Measurements from ENCODE around the gene SIN3A.
"Not testable (repeated sequence)": the region's sequence is repeated elsewhere in the genome, so short reads cannot be mapped to it uniquely, and the experiment has no call there.

SIN3A gene

DNA sequence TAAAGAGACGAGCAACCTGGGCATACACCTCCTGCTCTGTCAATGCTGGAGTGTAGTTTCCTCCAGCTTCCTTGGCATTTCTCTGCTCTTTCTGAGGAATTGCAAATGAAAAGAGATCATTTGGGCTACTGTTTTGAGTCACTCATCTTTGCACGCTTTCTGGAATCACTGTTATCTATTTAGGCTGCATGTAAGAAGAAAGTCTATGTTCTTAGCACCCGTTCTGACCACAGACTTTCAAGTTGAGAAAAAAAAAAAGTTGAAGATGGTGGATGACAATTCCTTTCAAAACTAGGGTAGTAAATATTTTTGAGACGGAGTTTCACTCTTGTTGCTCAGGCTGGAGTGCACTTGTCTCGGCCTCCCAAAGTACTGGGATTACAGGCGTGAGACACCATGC lies 41.3 kb downstream of the SIN3A start:
- TF ChIP-seq TAF1 (IDR thresholded peaks at IDR 0.05; ENCODE audit: borderline replicate concordance, low read depth, low read length) (no peak), POLR2A (IDR thresholded peaks at IDR 0.05; ENCODE audit: low read depth, low read length) (no peak)
- FAIRE-seq (no peak), DNase-seq (ENCODE audit: insufficient read length) (no peak)

DNA sequence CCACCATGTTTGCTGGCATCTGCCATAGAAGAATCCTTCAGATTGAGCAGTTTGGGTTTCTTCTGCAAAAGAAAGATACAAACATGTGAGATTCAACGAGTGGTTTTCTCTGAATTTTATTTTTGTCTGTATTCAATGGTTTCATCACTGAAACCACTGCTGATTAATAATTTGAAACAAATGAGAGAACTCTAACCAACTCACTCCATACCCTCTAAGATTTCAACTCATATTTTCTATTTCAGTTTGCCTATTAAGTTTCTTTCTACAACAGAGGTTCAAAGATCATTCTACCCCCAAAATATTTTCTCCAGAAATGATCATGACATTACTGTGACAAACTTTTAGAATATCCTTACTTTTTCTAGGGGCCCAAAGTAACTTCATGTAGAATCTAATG lies 44.4 kb downstream of the SIN3A start:
- FAIRE-seq (no peak), DNase-seq (ENCODE audit: insufficient read length) (no peak)
- TF ChIP-seq TAF1 (IDR thresholded peaks at IDR 0.05; ENCODE audit: borderline replicate concordance, low read depth, low read length) (no peak), POLR2AphosphoS5 (IDR thresholded peaks at IDR 0.05; ENCODE audit: low read depth, low read length) (no peak), POLR2A (IDR thresholded peaks at IDR 0.05; ENCODE audit: low read depth, low read length) (no peak)

DNA sequence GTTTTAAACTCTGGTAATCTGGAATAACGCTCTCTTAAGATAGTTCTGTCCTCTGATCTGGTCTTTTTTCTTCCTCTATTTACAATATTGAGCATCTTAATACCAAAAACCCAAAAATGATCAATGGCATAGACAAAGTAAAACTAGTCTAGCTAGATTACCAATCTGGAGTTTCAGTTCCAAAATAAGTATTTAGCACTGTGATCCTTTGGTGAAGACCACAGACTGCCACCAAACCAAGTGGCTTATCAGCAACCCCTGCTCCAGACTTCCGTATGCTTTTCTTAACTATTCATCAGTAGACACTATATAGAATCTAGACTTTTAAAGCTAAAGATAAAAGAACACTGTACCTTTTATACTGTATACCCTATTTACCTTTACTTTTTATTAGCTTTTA lies 47.6 kb downstream of the SIN3A start:
- no peak for DNase-seq (ENCODE audit: insufficient read length)
- no peak for FAIRE-seq

DNA sequence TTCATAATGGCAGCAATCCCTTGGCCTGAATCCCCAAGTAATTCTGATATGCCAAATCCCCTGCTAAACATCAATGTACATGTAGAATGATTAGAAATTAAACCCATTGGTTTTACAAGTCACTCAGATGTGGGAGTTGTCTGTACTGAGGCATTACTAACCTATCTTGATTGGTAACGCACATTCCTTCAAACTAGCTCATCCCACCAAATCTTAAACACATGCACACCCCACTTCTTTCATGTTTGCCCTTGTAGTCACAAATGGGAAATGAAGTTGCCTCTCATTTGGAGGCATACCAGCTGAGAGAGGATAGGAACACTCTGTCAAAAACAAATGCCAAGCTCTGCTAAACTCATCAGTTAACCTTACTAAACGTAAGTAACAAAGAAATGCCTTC lies 54.0 kb downstream of the SIN3A start:
- TF ChIP-seq TAF1 (IDR thresholded peaks at IDR 0.05; ENCODE audit: borderline replicate concordance, low read depth, low read length) (no peak), POLR2AphosphoS5 (IDR thresholded peaks at IDR 0.05; ENCODE audit: low read depth, low read length) (no peak), POLR2A (IDR thresholded peaks at IDR 0.05; ENCODE audit: low read depth, low read length) (no peak)
- DNase-seq (ENCODE audit: insufficient read length): no peak
- FAIRE-seq: no peak

More for the DNA sequence above, 47.6 kb downstream of the SIN3A start:
- TF ChIP-seq POLR2AphosphoS5 (IDR thresholded peaks at IDR 0.05; ENCODE audit: low read depth, low read length): no peak
- no peak for TF ChIP-seq POLR2A (IDR thresholded peaks at IDR 0.05; ENCODE audit: low read depth, low read length)
- TF ChIP-seq TAF1 (IDR thresholded peaks at IDR 0.05; ENCODE audit: borderline replicate concordance, low read depth, low read length): no peak

DNA sequence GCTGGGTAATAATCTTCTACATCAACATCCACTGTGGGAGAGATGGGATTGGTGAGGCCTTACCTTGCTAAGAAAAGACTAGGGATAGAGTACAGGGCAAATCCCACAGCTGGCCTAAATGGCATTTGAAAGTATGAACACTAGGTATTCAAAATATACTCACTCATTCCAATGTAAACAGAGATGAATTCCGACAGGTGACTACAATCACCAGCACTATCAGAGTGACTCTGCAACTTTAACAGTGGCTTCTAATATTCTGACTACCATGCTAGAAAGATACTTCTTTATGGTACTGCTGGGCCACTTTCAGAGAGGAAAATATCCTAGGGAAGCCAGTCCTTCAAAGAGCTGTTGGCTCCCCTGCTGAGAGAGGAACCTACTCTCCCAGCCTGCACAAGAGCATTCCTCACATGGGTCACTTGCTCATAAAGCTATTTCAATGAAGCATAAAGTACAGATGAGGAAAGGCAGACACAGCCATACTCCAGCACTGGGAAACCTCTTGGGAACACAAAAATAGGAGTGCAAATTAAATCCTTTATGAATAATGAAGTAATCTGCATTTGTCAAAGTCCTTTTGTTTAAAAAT lies 61.6 kb downstream of the SIN3A start:
- no peak for FAIRE-seq
- DNase-seq (ENCODE audit: insufficient read length): no peak
- no peak for TF ChIP-seq POLR2A (IDR thresholded peaks at IDR 0.05; ENCODE audit: low read depth, low read length)
- no peak for TF ChIP-seq POLR2AphosphoS5 (IDR thresholded peaks at IDR 0.05; ENCODE audit: low read depth, low read length)
- no peak for TF ChIP-seq TAF1 (IDR thresholded peaks at IDR 0.05; ENCODE audit: borderline replicate concordance, low read depth, low read length)

DNA sequence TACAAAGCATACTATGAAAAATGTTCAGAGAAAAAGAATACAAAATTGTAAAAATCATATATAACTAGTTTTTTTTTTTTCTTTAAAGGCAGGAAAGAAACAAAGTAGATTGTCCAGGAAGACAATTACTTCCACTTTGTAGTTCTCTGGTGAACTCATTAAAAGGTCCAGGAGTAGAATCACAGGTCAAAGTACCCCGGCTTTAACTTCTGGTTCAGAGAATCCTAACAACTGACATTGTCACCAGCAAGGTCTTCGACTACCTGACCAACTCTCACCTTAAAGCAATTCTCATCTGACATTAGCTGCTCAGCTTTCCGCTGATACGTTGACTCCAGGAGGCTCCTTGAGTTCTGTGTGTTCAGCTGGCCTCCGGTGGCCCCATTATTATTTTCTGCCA lies 67.5 kb downstream of the SIN3A start:
- not testable (repeated sequence) for FAIRE-seq; DNase-seq (ENCODE audit: insufficient read length)

DNA sequence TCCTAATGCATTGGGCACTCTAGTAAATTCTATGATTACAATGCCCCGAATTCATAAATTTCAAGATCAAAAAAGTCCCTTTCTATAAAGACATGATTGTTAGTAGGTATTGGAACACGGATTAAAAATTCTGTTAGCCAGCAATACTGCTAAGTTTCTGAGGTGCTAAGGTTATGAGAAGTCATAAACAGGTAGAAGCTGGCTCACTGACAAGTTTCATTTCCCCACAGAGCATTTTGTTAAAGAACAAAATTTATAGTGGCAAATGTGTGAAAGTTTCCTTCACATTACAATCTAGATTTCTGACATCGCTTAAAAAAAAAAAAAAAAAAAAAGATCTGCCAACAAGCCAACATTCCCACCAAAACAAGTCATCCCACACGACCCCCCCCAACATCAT lies 70.7 kb downstream of the SIN3A start:
- TF ChIP-seq POLR2A (IDR thresholded peaks at IDR 0.05; ENCODE audit: low read depth, low read length) (no peak), POLR2AphosphoS5 (IDR thresholded peaks at IDR 0.05; ENCODE audit: low read depth, low read length) (no peak), TAF1 (IDR thresholded peaks at IDR 0.05; ENCODE audit: borderline replicate concordance, low read depth, low read length) (no peak)

DNA sequence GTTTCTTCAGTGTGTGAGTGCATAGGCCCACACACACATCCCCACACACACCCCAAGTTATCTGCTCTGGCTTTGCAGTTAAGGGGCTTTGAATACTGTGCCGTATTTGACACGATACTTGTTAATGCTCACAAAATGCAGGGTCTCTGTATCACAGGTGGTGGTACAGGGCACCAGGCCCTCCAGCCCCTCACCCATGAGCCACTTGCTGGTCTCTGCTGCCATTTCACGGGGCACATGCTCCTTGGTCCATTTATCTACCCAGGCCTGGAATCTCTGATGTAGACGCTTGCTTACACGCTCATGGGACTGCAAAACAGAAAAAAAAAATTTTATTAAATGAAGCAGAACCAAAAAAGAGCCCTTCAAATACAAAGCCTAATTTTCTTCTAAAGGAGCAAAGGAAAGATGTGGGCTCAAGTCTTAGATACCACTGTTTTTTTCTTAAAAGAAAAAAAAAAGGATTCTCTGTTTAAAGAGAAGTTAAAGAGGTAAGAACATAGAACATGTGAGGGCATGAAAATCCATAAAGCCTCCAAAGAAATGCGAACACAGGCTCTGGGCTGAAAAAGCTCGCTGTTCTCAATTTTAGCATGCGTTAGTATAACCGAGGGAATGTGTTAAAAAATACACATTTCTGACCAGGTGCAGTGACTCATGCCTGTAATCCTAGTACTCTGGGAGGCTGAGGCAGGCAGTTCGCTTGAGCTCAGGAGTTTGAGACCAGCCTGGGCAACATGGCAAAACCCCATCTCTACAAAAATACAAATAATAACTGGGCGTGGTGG lies 79.4 kb downstream of the SIN3A start:
- TF ChIP-seq POLR2A (IDR thresholded peaks at IDR 0.05; ENCODE audit: low read depth, low read length): no peak
- TF ChIP-seq POLR2AphosphoS5 (IDR thresholded peaks at IDR 0.05; ENCODE audit: low read depth, low read length): no peak
- TF ChIP-seq TAF1 (IDR thresholded peaks at IDR 0.05; ENCODE audit: borderline replicate concordance, low read depth, low read length): no peak
- no peak for DNase-seq (ENCODE audit: insufficient read length)
- no peak for FAIRE-seq

More for the DNA sequence above, 70.7 kb downstream of the SIN3A start:
- no peak for FAIRE-seq
- no peak for DNase-seq (ENCODE audit: insufficient read length)

DNA sequence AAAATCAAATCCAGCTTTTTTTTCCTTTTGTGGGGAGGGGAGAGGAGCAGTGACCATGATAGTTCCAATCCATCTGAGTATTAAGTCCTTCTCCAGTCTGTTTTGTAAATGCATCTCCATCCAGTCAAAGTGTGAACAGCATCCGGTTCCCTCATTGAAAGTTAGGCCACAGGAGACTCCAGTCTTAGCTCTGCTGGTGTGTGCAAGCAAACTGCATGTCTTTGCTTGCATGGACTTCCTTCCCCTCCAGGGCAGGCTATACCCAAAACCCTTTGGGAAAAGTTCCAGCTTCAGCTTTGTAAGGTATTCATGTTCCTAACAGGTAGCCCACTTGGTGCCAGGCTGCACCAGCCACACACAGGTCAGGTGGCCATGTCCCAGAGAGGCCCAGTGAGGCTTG lies 80.0 kb downstream of the SIN3A start:
- TF ChIP-seq POLR2A (IDR thresholded peaks at IDR 0.05; ENCODE audit: low read depth, low read length) (no peak), POLR2AphosphoS5 (IDR thresholded peaks at IDR 0.05; ENCODE audit: low read depth, low read length) (no peak), TAF1 (IDR thresholded peaks at IDR 0.05; ENCODE audit: borderline replicate concordance, low read depth, low read length) (no peak)
- FAIRE-seq: no peak
- DNase-seq (ENCODE audit: insufficient read length): no peak

DNA sequence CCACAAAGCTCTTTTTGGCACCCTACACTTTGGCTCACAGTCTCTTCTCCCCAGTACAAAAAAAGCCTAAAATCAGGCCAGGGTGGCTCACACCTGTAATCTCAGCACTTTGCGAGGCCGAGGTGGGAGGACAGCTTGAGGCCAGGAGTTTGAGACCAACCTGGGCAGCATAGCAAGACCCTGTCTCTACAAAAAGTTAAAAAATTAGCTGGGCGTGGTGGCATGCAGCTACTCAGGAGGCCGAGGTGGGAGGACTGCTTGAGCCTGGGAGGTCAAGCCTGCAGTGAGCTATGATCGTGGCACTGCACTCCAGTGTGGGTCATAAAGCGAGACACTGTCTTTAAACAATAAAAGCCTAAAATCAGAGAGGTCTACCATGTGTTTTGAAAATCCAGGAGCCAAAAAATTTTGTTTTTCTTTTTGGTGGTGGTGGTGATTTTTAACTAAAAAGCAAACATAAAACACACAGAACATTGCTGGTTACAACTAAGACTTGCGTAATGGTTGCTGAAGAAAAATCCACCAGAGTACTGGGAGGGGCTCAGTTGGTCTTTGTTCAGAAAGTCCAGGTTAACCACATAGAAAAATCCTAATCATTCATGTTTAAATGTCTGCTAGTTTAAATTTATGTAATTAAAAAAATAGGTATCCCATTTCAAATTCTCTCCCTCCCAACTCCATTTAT lies 81.5 kb downstream of the SIN3A start:
- FAIRE-seq (no peak), DNase-seq (ENCODE audit: insufficient read length) (no peak)
- TF ChIP-seq TAF1 (IDR thresholded peaks at IDR 0.05; ENCODE audit: borderline replicate concordance, low read depth, low read length) (no peak), POLR2A (IDR thresholded peaks at IDR 0.05; ENCODE audit: low read depth, low read length) (no peak), POLR2AphosphoS5 (IDR thresholded peaks at IDR 0.05; ENCODE audit: low read depth, low read length) (no peak)

DNA sequence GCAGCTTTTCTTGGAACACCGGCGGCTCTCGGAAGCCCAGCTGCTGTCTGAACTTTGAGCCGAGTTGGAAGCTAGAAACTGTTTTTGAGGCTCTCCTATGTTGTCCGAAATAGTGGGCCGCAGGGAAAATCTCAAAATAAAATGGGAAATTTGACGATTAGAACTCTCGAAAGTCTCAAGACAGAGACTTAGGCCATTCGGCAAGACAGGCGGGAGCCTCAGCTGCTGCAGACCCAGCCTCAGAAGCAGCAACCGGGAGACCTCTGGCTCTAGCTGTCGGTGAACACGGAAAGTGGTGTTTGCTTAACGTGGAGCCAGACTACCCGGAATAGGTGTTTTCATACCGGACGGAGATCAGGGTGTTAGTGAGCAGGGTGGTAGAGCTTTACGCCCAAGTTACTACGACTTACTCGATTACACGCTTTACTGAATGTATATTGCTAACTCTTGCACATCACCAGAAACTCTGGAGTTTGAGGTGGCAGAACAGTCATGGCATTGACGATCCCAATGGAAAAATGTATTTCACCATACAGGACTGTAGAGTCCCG lies 82.7 kb downstream of the SIN3A start:
- DNase-seq (ENCODE audit: insufficient read length): no peak
- peak; percentile 81 for FAIRE-seq
- no peak for TF ChIP-seq TAF1 (IDR thresholded peaks at IDR 0.05; ENCODE audit: borderline replicate concordance, low read depth, low read length)
- TF ChIP-seq POLR2AphosphoS5 (IDR thresholded peaks at IDR 0.05; ENCODE audit: low read depth, low read length): no peak; the same call in 1 of the 2 replicates
- no peak; the same call in 1 of the 2 replicates for TF ChIP-seq POLR2A (IDR thresholded peaks at IDR 0.05; ENCODE audit: low read depth, low read length)
